ENCODE measurements around the gene BCAN.

DNA sequence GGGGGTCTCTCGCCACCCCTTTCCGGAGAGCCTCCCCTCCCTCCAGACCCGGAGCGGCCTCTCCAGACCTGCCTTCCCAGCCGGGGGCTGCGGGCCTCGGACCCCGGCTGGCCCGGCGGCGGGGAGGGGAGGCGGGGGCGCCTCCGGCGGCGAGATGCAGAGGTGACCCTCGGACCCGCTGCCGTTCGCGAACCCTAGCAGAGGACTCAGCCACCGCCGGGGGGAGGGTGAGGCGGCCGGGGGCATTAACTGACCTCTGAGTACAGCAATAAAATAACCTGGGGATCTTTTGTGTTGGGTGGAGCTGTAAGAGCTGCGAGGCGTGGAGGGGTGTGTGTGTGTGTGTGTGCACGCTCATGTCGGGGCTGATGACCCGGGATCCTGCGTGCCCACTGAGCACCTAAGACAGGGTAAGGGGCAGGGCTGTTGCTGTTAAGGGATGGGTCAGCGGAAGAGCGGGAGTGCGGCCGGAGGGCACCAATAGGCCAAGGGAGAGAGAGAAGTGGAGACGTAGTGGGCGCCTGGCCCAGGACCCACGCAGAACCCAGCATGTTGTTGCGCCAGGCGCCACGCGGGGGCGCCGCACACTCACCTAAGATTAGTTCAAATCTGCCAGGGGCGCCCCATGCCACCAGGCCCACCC lies 16.4 kb upstream of the BCAN start:
- TF ChIP-seq, protein P1, sequence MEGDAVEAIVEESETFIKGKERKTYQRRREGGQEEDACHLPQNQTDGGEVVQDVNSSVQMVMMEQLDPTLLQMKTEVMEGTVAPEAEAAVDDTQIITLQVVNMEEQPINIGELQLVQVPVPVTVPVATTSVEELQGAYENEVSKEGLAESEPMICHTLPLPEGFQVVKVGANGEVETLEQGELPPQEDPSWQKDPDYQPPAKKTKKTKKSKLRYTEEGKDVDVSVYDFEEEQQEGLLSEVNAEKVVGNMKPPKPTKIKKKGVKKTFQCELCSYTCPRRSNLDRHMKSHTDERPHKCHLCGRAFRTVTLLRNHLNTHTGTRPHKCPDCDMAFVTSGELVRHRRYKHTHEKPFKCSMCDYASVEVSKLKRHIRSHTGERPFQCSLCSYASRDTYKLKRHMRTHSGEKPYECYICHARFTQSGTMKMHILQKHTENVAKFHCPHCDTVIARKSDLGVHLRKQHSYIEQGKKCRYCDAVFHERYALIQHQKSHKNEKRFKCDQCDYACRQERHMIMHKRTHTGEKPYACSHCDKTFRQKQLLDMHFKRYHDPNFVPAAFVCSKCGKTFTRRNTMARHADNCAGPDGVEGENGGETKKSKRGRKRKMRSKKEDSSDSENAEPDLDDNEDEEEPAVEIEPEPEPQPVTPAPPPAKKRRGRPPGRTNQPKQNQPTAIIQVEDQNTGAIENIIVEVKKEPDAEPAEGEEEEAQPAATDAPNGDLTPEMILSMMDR (IDR thresholded peaks at IDR 0.05; ENCODE audit: control extremely low read depth in 1 of 3, insufficient read depth in 1 of 3, low read depth in 1 of 3, low read length in 3 of 3), result peak; percentile 69 to 84 (median 75)
- TF ChIP-seq JUND (IDR thresholded peaks at IDR 0.05; ENCODE audit: low read length) (no peak), CBX8 (IDR thresholded peaks at IDR 0.05; ENCODE audit: borderline replicate concordance, low read depth, low read length) (no peak), EP300 (IDR thresholded peaks at IDR 0.05; ENCODE audit: borderline replicate concordance in 1 of 2, low read depth in 2 of 2, low read length in 2 of 2) (no peak), RNF2 (IDR thresholded peaks at IDR 0.05; ENCODE audit: borderline replicate concordance, low read depth, low read length, missing control alignments, poor library complexity, severe bottlenecking) (peak; percentile 51), POLR2A (IDR thresholded peaks at IDR 0.05; ENCODE audit: control extremely low read depth in 1 of 2, low read depth in 2 of 2, low read length in 2 of 2) (no peak), SAP30 (IDR thresholded peaks at IDR 0.05; ENCODE audit: insufficient read depth, insufficient replicate concordance, low read length) (no peak), POLR2AphosphoS5 (IDR thresholded peaks at IDR 0.05; ENCODE audit: low read depth, low read length) (no peak)

Data from H1 (cell line).